SHP77 treated with DMSO at 0.1 percent for 48 hours (cell line): ENCODE results near the gene CD81.
A peak's percentile ranks its signal among the peaks of the same experiment; 100 is the strongest.

ENCODE experiments used
- DNase-seq: peaks from one replicate; lab custom pipeline; 2025; lab: John Stamatoyannopoulos, UW

CD81 gene

GRCh38 chr11:2421226-2421994 is 44.3 kb downstream of the CD81 start:
- no peak for DNase-seq

- no peak for DNase-seq
Observed at GRCh38 chr11:2421996-2422395, 44.9 kb downstream of the CD81 start.

DNA sequence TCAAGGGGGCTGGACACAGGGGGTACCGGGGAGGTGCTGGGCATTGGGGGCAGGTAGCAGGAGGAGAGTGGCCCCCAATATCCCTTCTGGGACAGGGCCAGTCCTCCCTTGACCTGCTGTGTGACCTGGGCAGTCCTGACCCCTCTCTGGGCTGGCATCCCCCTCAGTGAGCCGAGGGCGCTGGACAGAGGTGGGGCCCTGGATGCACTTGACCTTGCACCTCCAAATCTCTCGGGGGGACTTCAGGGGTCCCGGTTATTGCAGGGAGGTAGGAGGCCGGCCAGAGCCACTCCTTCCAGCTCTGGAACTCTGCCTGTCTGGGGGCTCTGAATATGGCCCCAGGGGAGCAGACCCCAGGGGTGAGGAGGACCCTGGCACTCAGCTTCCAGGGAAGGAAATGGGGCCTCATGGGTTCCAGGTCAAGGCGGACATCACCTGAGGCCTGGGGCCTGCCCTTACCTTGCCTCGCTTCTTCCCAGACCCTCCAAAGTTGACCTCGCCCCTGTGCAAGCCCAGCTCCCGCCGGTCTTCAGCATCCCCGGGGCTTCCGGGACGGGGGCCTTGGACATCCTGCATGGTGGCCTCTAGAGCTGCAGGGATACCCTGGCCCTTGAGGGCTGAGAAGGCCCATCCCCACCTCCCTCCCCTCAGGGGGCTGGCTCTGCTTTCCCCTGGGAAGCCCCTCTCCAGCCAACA is 45.5 kb downstream of the CD81 start:
- no peak for DNase-seq

DNA sequence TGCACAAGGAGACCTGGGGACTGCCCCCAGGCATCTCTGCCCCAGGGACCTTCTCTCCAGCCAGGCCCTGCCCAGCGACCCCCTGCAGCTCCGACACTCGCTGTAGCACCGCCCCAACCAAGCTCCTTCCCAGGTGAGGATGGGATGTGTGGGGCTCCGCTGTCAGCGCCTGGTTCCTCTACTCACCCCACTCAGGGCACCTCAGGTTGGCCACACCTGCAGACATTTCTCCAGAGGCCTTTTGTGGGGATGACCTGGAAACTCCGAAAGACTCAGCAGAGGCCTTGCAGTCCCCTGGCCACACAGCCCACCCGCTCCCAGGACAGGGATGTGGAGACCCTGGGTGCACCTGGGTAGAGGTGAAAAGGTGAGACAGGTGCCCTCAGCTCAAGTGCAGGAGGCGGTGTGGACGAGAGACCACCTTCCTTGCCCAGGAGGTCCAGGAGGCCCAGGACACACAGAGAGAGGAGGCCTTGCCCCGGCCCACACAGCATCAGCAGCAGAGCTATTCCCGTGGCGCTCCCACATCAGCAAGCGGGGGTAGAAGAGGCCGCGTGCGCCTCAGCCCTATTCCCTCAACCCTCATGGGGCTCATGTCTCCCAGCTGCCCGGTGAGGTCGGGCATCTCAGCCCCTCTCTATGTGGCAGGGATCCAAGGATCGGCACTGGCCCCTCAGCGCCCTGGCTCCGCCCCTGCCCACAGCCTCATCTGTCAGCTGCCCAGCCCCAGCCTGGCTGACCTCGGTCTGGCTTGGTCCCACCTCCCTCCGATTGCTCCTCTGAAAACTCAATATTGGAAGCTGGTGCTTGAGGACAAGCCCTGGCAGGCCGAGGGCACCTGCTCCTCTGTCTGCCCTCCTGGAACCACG is 46.3 kb downstream of the CD81 start:
- peak; percentile 20 for DNase-seq

GRCh38 chr11:2424811-2425495 is 47.8 kb downstream of the CD81 start:
- no peak for DNase-seq

DNA sequence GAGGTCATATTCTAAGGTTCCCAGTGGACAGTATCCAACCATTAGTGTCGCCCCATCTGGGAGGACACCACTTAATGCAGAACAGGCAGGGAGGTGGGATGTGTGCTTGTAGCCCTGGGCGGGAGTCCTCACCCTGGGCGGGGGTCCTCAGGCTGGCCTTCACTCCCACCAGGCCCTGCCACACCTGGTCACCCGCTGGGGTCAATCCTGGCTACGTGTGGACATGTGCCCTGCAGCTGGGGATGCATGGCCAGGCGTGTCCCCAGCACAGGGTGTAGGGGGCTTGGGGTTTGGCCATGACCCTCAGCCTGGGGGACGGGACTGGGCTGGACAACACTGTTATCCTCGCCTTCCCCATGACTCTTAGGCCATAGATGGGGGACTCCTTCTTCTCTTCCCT is 48.4 kb downstream of the CD81 start:
- DNase-seq = no peak

DNA sequence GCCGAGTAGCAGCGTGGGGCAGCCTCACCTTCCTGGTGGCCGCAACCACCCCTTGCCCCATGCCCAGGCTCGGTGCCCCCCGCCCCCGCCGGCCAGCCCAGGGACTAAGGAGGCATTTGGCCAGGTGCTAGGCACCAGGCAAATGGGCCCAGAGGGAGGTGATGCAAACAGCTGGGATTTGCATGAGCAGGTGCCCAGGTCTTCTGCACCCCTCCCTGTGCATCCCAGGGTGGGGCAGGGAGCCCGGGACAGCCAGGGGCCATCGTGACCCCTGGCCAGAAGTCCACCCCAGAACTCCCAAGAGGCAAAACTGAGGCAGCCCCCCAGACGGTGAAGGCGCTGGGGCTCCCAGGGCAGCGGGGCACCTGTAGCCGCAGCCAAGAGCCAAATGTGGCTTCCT is 49.1 kb downstream of the CD81 start:
- no peak for DNase-seq

DNA sequence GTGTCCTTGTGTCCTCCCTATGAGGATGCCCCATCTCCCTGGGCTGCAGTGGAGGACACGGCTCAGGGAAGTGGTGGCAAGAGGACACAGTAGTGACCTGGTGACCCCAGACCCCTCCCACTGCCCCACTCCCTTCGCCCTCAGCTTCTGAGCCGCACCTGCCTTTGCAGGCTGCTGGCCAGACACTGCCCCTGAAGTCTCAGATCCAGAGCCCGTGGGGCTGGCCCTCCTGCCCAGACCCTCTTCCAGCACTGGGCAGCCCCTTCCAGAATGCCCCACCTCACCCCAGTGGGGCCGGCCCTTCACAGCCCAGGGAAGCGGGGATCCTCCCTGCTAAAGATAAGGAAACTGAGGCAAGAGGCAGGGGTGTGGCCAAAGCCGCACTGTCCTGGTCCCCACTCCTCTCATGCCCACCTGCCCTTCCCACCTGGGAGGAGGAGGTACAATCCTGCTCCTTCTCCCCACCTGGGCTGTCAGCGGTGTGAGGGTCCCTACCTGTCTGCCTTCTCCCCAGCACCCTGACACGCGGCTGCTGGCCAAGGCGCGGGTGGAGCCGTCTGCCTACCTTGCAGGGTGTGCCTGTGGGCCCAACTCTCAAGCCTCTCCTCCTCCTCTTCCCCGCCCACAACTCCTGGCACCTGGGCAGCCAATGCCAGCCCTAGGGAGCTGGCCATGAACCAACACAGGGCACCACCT is 49.9 kb downstream of the CD81 start:
- DNase-seq = no peak

- DNase-seq = no peak
Observed at GRCh38 chr11:2427721-2428321, 50.7 kb downstream of the CD81 start.

DNA sequence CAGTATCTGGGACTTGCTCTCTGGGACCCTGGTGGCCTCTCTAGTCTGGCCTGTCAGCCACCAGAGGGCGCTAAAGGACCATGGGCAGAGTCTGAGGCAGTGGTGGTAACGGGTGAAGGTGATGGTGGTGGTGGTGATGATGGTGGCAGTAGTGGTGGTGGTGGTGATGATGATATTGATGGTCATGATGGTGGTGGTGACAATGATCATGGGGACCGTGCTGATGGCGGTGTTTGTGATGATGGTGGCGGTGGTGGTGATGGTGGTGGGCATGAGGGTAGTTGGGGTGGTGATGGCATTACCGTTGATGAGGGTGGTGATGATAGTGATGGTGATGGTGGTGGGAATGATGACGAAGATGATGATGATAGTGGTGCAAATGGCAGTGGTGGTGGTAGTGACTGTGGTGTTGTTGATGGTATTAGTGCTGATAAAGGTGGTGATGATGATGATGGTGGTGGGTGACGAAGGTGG is 51.2 kb downstream of the CD81 start:
- no peak for DNase-seq

DNA sequence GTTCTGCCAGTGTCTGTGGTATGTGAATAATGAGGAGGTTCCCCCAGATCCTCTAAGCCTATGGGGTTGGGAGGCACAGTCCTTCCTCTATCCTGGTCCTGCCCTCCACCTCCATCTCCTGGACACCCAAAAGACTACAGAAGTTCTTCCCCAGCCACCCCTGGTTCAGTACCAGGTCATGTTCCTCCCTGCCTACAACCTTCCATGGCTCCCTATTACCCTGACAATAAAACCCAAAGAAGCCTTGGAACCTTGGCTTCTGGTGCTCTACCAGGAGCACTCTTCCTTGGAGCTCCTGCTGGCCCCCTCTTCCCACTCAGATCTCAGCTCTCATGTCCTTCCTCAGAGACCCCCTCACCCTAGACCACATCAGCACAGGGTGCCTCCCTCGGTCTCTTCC is 54.3 kb downstream of the CD81 start:
- no peak for DNase-seq

DNA sequence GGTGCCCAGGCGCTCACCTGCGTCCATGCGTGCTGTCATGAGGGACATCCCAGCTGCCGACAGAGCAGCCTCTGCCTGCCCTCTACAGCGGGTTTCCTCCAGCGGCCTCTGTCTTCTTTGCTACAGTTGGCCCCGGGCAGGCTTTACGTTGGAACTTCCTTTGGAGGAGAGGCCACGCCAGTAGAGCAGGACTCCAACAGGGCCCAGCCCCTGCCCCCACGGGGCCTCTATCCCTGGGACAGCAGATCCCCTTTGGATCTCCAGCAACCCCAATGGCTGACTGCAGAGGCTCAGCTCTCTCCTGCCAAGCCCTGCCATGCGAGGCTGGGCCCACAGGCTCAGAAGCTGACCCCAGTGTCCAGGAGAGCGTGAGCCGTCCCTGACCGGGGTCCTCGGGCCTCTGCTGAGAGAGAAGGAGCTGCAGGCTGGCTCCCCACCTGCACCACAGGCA is 55.1 kb downstream of the CD81 start:
- no peak for DNase-seq

GRCh38 chr11:2432628-2433071 is 55.5 kb downstream of the CD81 start:
- no peak for DNase-seq

DNA sequence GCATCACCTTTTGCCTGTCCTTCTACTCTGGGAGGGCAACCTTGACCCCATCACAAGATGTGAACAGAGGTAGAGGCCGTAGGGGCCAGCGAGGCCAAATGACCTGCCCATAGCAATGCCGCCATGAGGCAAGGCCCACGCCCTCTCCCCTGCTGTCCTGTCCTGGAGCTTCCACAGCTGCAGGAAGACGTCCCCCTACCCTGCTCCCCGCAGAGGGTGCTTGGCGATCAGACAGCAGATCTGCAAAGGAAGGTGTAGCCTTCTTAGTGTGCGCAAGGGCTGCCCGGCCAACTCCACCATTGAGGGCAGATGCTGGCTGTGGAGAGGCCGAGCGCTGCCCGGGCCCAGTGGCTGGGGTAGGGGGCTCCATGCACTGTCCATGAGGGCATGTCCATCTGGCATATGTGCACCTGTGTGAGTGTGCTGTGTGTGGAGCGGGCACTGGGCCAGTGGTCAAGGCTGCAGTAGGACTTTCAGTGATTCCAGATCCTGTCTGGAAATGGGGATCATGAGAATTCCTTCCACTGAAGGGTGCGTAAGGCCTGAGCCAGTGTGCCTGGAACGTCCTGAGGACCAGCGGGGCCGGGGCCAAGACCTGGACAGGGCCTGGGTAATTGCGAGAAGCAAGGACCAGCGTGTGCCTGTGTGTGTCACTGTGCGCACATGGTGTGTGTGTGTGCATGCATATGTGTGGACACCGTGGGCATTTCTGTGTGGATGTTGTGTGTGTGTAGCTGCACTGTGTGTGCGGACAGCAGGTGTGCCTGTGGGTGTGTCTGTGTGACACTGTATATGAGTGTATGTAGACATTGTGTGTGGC is 56.2 kb downstream of the CD81 start:
- DNase-seq = no peak

DNA sequence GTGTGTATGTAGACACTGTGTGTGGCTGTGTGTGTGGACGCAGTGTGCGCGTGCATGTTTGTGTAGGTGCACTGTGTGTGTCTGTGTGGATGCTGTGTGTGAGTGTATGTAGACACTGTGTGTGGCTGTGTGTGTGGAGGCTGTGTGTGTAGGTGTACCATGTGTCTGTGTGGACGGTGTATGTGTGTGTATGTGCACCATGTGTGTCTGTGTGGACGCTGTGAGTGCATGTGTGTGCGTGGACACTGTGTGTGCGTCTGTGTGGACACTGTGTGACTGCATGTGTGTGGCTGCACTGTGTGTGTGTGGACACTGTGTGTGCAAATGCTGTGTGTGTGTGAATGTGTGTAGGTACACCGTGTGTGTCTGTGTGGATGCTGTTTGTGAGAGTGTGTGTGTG is 56.9 kb downstream of the CD81 start:
- no peak for DNase-seq

GRCh38 chr11:2434506-2435255 is 57.6 kb downstream of the CD81 start:
- DNase-seq = no peak

DNA sequence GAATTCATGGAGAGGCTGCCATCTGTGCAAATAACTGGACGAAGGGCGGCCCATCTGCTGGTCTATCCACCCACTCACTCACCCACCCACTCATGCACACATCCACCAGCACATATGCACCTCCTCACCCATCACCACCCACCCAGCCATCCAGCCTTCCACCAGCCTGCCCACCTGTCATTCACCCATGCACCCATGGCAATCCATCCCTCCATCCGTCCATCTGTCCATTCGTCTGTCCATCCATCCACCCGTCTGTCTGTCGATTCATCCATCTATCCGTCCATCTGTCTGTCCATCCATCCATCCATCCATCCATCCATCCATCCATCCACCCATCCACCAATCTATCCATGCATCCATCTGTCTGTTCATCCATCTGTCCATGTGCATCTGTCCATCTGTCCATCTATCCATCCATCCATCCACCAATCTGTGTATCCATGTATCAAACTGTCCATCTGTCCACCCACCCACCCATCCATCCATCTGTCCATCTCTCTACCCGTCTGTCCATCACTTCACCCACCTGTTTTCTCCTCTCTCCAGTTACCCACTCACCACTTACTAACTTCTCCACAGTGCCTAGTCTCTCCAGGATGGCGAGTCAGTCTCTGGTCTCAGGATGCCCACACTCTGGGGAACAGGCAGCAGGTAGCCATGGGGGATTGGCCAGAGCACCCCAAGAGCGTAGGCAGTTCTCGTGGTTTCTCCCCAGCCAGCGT is 58.3 kb downstream of the CD81 start:
- no peak for DNase-seq

- no peak for DNase-seq
Observed at GRCh38 chr11:2436013-2436520, 59.0 kb downstream of the CD81 start.
